Retina (tissue), 1 donor: ENCODE measurements around the gene MYO1H.
"Not testable (repeated sequence)": the region's sequence is repeated elsewhere in the genome, so short reads cannot be mapped to it uniquely, and the experiment has no call there.

ENCODE experiments used
- DNase-seq: peaks from one replicate; pipeline ENCODE4 v3.0.0-alpha.2; 2016

Gene MYO1H

GRCh38 chr12:109451400-109451799, 103.7 kb downstream of the MYO1H start:
- no peak for DNase-seq

- DNase-seq = no peak
Measured at GRCh38 chr12:109452489-109452888, 104.8 kb downstream of the MYO1H start.

GRCh38 chr12:109455706-109456105, 108.0 kb downstream of the MYO1H start:
- no peak for DNase-seq

GRCh38 chr12:109458086-109458485, 110.4 kb downstream of the MYO1H start:
- DNase-seq = no peak

GRCh38 chr12:109458771-109459208, 111.1 kb downstream of the MYO1H start:
- DNase-seq = peak; percentile 47

- DNase-seq = no peak
Measured at GRCh38 chr12:109459247-109459646, 111.5 kb downstream of the MYO1H start.

- no peak for DNase-seq
Measured at GRCh38 chr12:109460538-109460937, 112.8 kb downstream of the MYO1H start.

GRCh38 chr12:109461049-109461845, 113.5 kb downstream of the MYO1H start:
- no peak for DNase-seq

- DNase-seq = no peak
Measured at GRCh38 chr12:109461846-109462756, 114.4 kb downstream of the MYO1H start.

GRCh38 chr12:109462868-109463692, 115.4 kb downstream of the MYO1H start:
- DNase-seq = peak; percentile 21

GRCh38 chr12:109463756-109464155, 116.1 kb downstream of the MYO1H start:
- DNase-seq = no peak

GRCh38 chr12:109464642-109465351, 117.1 kb downstream of the MYO1H start:
- DNase-seq = no peak

- DNase-seq = no peak
Measured at GRCh38 chr12:109466305-109466704, 118.6 kb downstream of the MYO1H start.

GRCh38 chr12:109466821-109467220, 119.1 kb downstream of the MYO1H start:
- DNase-seq = no peak

- no peak for DNase-seq
Measured at GRCh38 chr12:109467978-109468676, 120.4 kb downstream of the MYO1H start.

- no peak for DNase-seq
Measured at GRCh38 chr12:109469517-109469916, 121.8 kb downstream of the MYO1H start.

- no peak for DNase-seq
Measured at GRCh38 chr12:109473006-109473405, 125.3 kb downstream of the MYO1H start.

GRCh38 chr12:109473526-109474270, 126.0 kb downstream of the MYO1H start:
- not testable (repeated sequence) for DNase-seq

- DNase-seq = no peak
Measured at GRCh38 chr12:109475121-109475520, 127.4 kb downstream of the MYO1H start.

- peak; percentile 38 for DNase-seq
Measured at GRCh38 chr12:109475993-109476806, 128.5 kb downstream of the MYO1H start.
